Measurements from ENCODE around the gene IPO13.

Gene IPO13

DNA sequence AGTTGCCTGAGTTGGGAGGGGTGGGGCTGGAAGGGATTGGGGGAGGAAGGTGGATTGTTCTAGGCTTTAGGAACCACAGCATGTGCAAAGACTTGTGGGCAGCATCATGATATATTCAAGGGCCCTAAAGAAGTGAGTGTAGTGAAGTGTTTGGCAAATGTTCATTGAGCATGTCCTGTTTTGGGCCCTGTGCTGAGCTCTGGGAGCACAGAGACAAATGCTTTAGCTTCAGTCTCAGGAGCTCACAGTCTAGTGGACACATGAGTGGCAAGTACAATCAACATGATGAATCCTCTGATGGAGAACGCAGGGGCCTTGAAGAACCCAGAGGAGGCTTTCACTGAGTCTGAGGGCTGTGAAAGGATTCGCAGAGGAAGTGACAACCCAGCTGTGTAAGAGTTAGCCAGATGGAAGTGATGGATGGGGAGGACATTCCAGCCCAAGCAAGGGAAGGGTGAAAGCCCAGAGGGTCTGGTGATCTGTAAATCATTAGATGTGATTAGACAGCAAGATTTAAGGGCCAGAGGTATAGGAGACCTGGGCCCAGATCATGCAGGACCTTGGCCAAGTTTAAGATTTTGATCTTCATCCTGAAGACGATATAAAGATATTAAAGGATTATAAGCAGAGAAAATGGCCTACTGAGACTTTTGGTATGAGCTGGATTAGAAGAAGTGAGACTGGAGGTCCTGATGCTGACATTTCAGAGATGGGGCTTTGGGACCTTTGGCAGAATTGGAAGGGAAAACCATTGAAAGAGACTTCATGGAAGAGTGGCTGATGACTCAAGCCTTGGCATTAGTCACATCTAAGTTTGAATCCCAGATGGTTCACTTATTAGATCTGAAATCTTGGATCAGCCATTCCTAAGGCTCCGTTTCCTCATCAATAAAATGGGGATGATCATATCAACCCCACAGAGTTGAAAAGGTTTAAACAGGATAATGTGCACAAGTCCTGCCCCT, 4.6 kb downstream of the IPO13 start:
- DNase-seq = no peak

GRCh38 chr1:43952731-43953346, 6.1 kb downstream of the IPO13 start:
- no peak for DNase-seq

DNA sequence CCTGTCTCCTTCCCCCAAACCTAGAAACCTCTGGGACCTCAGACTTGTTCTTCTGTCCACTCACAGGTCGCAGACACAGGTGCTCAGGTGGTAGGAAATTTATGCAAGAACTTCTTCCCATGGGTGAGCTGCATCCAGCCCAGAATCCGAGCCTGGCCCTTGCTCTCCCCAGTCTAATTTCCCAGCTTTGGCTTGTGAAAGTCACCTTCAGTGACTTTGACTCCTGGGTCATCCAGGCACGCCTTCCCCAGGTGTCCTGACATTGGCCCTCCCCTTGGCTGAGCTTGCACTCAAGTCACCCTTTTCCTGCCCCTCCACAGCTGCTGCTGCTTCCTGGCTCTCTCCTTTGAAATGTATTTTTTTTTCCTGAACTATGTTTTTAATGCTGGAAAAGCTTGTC, 6.6 kb downstream of the IPO13 start:
- DNase-seq = no peak

GRCh38 chr1:43954036-43954435, 7.3 kb downstream of the IPO13 start:
- no peak for DNase-seq

DNA sequence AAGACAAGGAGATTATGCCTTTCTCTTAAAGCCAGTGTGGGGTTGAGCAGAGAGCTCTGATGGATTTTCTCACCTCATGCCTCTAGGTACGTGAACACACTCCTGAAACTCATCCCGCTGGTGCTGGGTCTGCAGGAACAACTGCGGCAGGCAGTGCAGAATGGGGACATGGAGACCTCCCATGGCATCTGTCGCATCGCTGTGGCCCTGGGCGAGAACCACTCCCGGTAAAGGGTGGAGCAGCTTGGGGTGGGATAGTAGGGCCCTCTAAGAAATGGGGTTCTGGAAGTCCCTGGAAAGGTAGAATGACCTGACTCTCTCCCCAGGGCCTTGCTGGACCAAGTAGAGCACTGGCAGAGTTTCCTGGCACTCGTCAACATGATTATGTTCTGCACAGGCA, 9.5 kb downstream of the IPO13 start:
- no peak for DNase-seq

DNA sequence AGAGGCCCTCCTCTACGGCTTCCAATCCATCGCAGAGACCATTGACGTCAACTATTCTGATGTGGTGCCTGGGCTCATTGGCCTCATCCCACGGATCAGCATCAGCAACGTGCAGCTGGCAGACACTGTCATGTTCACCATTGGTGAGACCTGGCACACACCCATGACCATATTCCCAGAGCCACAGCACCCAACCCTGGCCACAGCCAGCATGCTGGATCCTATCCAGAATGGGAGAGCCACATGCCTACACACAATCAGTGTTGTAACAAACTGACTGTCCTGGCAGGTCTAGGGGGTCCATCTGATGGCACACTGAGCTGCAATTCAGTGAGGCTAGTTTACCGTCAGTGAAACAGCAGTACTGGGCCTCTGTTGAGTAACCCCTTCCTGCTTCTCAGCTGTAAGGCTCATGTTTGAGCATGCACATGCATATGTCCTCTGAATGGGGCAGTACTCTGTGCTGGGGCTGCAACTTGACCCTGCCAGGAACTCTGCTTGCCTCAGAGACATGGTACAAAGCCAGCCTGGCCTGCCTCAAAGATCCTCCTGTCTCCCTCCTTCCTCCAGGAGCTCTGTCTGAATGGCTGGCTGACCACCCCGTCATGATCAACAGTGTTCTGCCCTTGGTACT, 10.8 kb downstream of the IPO13 start:
- no peak for DNase-seq

DNA sequence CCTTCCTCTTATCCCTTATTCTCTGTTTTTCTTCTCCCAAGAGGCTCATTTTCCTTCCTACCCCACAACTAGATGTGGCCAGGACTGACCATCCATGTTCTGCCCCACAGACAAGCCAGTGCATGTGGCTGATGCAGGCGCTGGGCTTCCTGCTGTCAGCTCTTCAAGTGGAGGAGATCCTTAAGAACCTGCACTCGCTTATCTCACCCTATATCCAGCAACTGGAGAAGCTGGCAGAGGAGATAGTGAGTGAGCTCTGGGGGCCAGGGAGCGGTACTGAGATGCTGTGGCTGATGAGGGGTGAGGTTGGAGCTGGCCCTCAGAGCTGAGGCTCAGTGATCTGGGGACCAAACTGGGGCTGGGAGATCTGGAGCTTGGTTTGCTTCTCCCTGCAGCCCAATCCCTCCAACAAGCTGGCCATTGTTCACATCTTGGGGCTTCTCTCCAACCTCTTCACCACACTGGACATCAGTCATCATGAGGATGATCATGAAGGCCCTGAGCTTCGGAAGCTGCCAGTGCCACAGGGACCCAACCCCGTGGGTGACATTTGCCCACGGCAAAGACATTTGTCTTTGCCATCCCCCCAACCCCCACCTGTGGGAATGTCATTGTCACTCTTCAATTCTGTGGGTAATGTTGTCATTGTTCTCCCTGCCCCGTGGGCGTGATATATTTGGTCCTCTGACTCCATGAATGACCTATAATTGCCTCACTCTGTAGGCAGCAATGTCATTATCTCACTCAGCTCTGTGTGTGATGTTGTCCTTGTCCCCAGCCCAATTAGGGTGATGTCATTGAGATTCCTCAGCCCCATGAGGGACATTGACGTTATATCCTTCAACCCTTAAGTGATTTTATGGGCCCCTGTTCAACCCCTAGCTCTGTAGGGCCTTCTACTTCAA, 11.9 kb downstream of the IPO13 start:
- DNase-seq = no peak

- DNase-seq = no peak
Measured at GRCh38 chr1:43960798-43961197, 14.0 kb downstream of the IPO13 start.

- DNase-seq = no peak
Measured at GRCh38 chr1:43961692-43962091, 14.9 kb downstream of the IPO13 start.

DNA sequence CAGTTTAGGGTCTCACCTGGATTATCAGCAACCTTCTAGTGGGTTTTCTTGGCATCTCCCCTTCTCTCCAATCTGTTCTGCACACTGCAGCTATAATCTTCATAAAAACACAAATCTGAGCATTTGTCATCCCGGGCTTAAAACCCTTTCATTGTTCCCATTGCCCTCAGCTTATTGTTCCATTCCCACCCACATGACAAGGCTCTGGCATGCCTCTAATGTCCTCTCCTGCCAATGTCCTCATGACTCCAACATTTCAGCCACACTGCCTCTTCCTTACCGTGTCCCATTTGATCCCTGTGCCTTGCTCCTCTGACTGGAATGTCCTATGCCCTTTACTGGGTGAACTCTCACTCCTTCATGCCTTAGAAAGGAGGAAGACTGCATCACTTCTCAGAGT, 15.6 kb downstream of the IPO13 start:
- DNase-seq = no peak

GRCh38 chr1:43963006-43963405, 16.3 kb downstream of the IPO13 start:
- no peak for DNase-seq

GRCh38 chr1:43963890-43964289, 17.1 kb downstream of the IPO13 start:
- DNase-seq = no peak

DNA sequence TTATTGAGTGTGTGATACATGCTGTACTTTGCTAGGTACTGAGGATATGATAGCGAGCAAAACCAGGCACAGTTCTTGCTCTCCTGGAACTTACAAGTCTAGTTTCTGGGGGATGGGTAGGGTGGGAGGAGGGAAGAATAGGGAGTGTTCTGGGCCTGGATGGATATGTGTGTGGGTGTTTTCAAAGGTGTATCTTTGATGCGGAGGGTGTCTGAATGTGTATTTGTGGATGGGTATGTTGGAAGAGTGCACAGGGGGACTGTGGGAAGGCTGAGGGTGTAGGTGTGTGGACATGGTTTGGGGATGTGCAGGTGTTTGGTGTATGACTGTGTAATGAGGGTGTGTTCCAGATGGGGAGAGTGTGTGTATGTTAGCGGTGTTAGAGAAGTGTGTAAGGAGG, 18.6 kb downstream of the IPO13 start:
- no peak for DNase-seq

GRCh38 chr1:43968348-43968948, 21.7 kb downstream of the IPO13 start:
- DNase-seq = no peak

GRCh38 chr1:43969416-43969745, 22.6 kb downstream of the IPO13 start:
- no peak for DNase-seq

- DNase-seq = peak; percentile 98
Measured at GRCh38 chr1:43969746-43970466, 23.2 kb downstream of the IPO13 start, which contains the start of gene DPH2. TSS of gene DPH2 (plus strand) at chr1:43970010. CDS start at chr1:43970176, 166 bp downstream.

DNA sequence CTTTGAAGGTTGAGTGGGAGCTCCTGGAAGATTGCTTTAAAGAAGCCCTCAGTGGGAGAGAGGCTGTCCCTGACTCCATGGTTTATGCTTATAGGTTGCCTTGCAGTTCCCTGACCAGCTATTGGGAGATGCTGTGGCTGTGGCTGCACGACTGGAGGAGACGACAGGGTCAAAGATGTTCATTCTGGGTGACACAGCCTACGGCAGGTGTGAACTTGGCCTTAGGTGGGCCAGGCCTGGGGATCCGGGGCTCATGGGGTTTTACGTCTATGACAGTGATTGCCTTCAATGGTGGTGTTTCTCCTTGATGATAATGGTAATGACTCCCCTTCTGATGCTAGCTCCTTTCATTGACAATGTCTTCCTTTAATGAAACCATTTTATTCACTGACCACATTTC, 23.8 kb downstream of the IPO13 start:
- no peak for DNase-seq

- no peak for DNase-seq
Measured at GRCh38 chr1:43970911-43971310, 24.2 kb downstream of the IPO13 start.

DNA sequence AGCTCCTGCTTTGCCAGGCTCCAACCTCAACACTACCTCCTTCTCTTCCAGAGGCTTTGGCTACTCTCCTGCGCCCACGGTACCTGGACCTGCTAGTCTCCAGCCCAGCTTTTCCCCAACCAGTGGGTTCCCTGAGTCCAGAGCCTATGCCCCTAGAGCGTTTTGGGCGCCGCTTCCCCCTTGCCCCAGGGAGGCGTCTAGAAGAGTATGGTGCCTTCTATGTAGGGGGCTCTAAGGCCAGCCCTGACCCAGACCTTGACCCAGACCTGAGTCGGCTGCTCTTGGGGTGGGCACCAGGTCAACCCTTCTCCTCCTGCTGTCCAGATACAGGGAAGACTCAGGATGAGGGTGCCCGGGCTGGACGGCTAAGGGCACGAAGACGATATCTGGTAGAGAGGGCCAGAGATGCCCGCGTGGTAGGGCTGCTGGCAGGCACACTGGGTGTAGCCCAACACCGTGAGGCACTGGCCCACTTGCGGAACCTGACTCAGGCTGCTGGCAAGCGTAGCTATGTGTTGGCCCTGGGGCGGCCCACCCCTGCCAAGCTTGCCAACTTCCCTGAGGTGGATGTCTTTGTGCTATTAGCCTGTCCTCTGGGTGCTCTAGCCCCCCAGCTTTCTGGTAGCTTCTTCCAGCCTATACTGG, 24.7 kb downstream of the IPO13 start:
- no peak for DNase-seq

- no peak for DNase-seq
Measured at GRCh38 chr1:43973981-43974442, 27.3 kb downstream of the IPO13 start.

Data from inflammatory macrophage treated with lipopolysaccharide for 4 hours (primary cell).